Measurements from ENCODE around the gene TSHZ2.
"Not testable (repeated sequence)": the region's sequence is repeated elsewhere in the genome, so short reads cannot be mapped to it uniquely, and the experiment has no call there.

The TSHZ2 gene

DNA sequence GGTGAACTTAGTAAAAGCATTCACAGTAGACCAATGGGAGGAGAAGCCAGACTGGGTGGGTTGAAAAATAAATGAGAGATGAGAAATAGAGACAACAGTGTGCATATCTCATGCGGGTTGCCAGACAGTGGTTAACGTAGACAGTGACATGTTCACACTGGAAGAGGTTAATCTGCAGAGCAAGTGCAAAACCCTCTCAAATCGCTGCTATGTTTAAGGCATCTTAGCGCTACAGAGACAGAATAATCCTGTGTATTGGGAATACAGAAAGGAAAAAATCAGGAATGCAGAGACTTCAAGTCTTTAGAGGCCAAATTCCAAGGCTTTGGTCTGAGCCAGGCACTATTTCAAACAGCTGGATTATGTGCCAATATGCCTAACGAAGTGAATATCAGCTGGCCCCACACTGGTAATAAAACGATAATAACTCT is 107.1 kb downstream of the TSHZ2 start:
- intact Hi-C loops (cut with micrococcal nuclease) = no loop called here
- H3K4me1 Mint-ChIP-seq (ENCODE audit: low read depth) = no peaks in the 10 kb centered on the region
- H3K36me3 Mint-ChIP-seq (ENCODE audit: low read depth) = no peaks in the 10 kb centered on the region
- H3K4me3 Mint-ChIP-seq = no peak overlapping the region
- no peaks in the 10 kb centered on the region for H3K27me3 Mint-ChIP-seq
- no peaks in the 10 kb centered on the region for H3K9me3 Mint-ChIP-seq
- H3K27ac Mint-ChIP-seq = no peak overlapping the region

DNA sequence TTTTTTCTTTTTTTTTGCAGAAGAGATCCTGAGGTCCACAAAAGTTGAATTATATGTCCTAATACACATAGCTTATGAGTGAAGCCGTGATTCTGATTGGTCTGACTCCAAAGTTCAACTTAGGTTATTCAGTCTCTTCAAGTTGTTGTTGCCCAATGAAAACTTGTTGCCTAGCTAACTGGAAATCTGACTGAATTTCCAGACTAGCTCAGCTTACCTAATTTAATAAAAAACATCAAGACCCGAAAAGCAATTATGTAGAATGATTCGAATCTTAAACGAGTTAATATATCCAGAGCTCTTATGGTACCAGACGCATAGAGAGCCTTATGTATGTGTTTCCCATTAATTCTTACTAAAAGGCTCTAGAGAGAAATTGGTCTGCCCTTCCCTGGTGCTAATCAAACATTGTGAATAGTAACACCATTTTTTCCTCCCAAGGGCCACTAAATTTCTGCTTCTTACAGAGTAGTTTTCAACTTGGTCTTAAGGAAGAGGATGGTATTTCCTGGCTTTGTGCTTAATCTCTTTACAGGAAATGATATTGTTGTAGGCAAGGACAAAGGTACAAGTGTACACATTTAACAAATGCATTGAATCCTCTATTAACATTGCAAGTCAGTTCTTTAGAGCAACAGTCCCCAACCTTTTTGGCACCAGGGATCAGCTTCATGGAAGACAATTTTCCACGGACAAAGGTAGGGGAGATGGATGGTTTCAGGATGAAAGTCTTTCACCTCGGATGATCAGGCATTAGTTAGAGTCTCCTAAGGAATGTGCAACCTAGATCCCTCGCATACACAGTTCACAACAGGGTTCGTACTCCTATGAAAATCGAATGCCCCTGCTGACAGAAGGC is 107.9 kb downstream of the TSHZ2 start:
- Mint-ChIP-seq H3K36me3 (ENCODE audit: low read depth) (no peaks in the 10 kb centered on the region), H3K27ac (no peak overlapping the region), H3K27me3 (no peaks in the 10 kb centered on the region), H3K4me3 (no peak overlapping the region), H3K4me1 (ENCODE audit: low read depth) (no peaks in the 10 kb centered on the region), H3K9me3 (no peaks in the 10 kb centered on the region)
- intact Hi-C loops (cut with micrococcal nuclease) = no loop called here

DNA sequence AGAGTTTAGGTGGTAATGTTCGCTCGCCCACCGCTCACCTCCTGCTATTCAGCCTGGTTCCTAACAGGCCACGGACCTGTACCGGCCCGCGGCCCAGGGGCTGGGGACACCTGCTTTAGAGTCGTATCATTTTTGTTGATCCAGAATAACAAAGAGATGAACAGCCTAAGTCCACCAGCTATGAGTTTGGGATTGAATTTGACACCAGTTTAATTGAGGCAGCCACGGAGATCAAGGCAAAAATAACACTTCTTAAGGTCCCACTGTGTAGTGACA is 108.5 kb downstream of the TSHZ2 start:
- H3K27ac Mint-ChIP-seq = no peak overlapping the region
- intact Hi-C loops (cut with micrococcal nuclease) = no loop called here
- H3K4me1 Mint-ChIP-seq (ENCODE audit: low read depth) = no peaks in the 10 kb centered on the region
- no peaks in the 10 kb centered on the region for H3K27me3 Mint-ChIP-seq
- no peaks in the 10 kb centered on the region for H3K9me3 Mint-ChIP-seq
- H3K4me3 Mint-ChIP-seq = no peak overlapping the region
- H3K36me3 Mint-ChIP-seq (ENCODE audit: low read depth) = no peaks in the 10 kb centered on the region

DNA sequence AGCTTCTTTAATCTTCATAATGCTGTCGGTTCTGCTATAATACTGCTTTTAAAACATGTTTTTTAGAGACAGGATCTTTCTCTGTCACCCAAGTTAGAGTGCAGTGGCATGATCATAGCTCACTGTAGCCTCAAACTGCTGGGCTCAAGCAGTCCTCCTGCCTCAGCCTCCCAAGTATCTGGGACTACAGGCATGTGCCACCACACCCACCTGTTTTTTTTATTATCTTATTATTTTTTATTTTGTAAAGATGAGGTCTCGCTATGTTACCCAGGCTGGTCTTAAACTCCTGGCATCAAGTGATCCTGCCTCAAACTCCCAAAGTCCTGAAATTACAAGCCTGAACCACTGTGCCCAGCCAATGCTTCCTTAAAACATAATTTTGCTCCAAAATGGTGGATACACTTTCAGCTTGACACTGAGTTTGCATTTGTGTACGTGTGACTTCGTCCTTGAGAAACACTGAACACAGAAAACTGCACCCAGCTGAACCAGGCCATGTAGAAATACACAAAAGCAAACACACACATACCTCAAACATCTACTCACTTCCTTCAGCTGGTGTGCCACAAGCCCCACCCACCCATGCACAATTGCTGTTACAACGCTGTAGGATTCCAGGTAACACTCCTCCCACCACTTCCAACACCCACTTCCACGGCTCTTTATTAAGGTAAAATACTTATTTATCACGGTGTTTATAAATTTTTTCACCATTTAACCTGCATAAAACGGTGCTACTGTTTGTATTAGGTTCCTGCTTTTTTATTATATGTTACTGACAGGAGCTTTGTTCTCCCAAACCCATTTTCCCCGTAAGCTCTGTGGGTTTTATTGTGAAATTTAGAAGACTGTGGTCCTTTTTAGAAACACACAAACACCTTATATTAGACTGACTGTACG is 109.1 kb downstream of the TSHZ2 start:
- H3K4me1 Mint-ChIP-seq (ENCODE audit: low read depth) = no peaks in the 10 kb centered on the region
- H3K4me3 Mint-ChIP-seq = no peak overlapping the region
- no peaks in the 10 kb centered on the region for H3K27me3 Mint-ChIP-seq
- no peaks in the 10 kb centered on the region for H3K9me3 Mint-ChIP-seq
- H3K27ac Mint-ChIP-seq = no peak overlapping the region
- H3K36me3 Mint-ChIP-seq (ENCODE audit: low read depth) = no peaks in the 10 kb centered on the region
- intact Hi-C loops (cut with micrococcal nuclease) = no loop called here

DNA sequence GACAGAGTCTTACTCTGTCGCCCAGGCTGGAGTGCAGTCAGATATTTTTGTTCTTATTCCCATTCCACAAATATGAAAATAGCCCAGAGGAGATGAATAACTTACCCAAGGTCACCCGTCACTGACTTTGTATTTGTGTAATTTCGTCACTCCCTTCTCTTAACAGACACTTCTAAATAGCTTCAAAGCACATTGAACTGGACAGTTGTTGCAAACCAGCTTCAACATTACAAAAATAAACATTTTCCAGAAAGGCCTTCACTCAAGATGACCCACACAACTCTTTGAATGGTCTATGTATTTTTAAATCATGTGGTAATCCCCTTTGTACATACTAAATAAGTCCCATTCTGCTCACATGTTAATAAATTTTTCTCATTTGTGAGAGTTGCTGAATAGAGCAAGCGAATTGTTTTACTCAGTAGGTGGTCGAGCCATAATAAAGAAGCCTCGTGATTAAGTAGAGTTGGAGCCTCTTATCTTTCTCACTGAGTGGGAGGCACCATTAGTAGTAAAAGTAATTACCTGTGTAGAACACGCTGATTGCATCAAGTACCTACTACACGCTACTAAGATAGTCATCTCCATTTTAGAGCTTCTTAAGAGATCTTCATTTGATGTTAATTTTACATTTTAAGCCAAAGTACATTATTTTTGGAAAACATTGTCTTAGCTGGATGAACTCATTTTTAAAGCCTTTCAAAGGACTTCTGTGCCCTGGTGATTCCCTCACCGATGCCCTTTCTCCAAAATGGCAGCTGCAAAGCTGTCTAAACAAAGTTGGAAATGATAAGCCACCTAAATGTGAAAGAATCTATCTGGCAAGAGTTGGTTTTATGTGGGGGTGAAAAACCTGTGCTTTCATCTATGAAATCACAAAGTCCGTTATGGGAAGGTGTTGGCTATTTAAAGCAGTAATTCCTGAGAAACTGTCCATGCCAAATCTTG is 110.0 kb downstream of the TSHZ2 start:
- Mint-ChIP-seq H3K4me3 (no peak overlapping the region), H3K27me3 (no peaks in the 10 kb centered on the region), H3K4me1 (ENCODE audit: low read depth) (no peaks in the 10 kb centered on the region), H3K36me3 (ENCODE audit: low read depth) (no peaks in the 10 kb centered on the region), H3K27ac (no peak overlapping the region), H3K9me3 (no peaks in the 10 kb centered on the region)
- intact Hi-C loops (cut with micrococcal nuclease) = no loop called here

DNA sequence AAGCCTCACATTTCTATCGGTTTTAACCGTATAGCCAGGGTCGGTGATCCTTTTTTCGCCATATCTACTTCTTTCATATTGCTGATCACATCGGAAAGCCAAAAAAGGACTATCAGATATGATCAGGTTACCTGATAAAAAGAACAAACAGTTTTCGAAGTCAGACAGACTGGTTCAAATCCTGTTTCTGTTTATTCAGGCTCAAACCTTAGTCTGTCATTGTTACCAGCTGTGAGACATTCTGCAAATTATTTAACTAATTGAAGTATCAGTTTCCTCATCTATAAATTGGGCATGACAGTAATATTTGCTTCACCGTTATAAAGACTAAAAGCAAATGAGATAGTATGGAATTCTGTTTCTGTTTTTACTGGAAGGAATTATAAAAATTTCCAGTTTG is 111.3 kb downstream of the TSHZ2 start:
- Mint-ChIP-seq H3K4me1 (ENCODE audit: low read depth) (no peaks in the 10 kb centered on the region), H3K36me3 (ENCODE audit: low read depth) (no peaks in the 10 kb centered on the region), H3K9me3 (no peaks in the 10 kb centered on the region), H3K4me3 (no peak overlapping the region), H3K27me3 (no peaks in the 10 kb centered on the region), H3K27ac (no peak overlapping the region)
- intact Hi-C loops (cut with micrococcal nuclease) = no loop called here

DNA sequence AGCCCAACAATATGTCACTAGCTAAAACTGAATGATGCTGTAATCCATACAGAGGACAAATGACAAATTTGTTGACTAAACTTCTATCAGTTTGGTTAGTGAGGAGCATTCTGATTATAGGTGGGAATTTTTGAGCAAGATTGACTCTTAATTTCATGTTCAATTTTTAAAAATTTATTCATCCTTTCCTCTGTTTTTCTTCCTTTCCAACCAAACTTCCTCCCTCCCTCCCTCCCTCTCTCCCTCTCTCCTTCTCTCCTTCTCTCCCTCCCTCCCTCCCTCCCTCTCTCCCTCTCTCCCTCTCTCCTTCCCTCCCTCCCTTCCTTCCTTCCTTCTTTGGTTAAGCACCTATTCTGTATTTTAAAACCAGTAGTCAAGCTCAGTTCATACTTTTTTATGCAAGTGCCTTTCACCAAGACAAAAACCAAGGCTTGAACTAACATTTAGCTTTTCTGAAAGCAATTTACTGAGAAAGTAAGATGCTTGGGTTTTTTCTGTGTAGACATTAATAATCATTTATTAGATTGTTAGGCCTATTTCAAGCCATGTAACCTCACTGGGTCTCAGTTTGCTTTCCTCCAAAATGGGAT is 112.3 kb downstream of the TSHZ2 start:
- Mint-ChIP-seq H3K9me3 (no peaks in the 10 kb centered on the region), H3K4me1 (ENCODE audit: low read depth) (no peaks in the 10 kb centered on the region), H3K27me3 (no peaks in the 10 kb centered on the region), H3K36me3 (ENCODE audit: low read depth) (no peaks in the 10 kb centered on the region), H3K27ac (no peak overlapping the region), H3K4me3 (no peak overlapping the region)
- intact Hi-C loops (cut with micrococcal nuclease) = no loop called here

DNA sequence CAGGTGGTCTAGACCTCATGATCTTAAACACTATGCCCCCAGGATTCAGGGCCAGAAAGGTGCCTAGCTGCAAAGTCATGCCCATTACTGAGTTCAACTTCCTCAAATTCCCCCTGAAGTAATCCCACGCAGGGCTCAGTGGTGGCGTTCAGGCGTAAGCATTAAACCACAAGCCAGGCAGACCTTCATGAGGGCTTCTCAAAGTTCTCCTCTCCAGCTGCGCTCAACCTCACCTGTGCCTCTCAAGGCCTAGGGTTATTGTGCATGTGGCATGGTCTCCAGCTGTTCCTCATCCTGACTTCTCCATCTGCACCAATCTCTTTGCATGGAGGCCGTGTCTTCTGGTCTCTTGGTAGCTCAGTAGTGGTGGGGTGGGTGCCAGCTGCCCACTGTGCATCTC is 113.6 kb downstream of the TSHZ2 start:
- Mint-ChIP-seq H3K27me3 (no peaks in the 10 kb centered on the region), H3K9me3 (no peaks in the 10 kb centered on the region), H3K4me3 (no peak overlapping the region), H3K4me1 (ENCODE audit: low read depth) (no peaks in the 10 kb centered on the region), H3K36me3 (ENCODE audit: low read depth) (no peaks in the 10 kb centered on the region), H3K27ac (no peak overlapping the region)
- intact Hi-C loops (cut with micrococcal nuclease) = no loop called here

DNA sequence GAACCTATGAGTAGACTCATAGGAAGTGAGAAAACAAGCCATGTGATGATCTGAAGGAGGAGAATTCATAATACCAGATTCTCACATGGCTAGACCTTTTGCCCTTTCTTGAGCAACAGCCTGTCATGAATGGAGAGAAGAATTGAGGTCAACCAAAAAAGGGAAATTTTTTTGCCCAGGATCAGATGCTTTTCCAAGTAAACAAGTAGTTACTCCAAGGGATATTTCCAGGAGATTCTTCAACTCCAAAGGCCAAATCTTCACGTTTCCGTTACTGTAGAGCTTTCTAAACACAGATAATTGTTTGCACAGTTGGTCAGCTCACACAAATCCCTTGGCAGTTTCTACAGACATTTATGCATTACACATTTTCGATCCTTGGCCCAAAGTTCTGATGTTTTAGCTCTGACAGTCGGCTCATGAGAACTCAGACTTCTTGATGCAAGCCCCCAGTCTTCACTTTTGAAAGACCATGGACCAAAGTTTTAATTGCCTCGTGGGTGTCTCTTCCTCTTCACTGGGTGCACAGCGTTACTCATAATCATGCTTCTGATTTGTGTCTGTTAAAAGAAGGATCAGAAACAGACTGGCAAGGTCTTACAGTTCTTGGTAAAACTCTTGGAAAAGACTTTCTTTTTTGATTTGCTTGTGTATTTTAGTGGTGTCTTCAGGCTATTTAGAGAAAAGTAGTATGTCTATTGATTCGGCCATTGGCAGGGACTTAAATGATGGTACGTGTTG is 115.0 kb downstream of the TSHZ2 start:
- no peaks in the 10 kb centered on the region for H3K4me1 Mint-ChIP-seq (ENCODE audit: low read depth)
- H3K27me3 Mint-ChIP-seq = no peaks in the 10 kb centered on the region
- intact Hi-C loops (cut with micrococcal nuclease) = no loop called here
- no peaks in the 10 kb centered on the region for H3K9me3 Mint-ChIP-seq
- no peak overlapping the region for H3K4me3 Mint-ChIP-seq
- no peak overlapping the region for H3K27ac Mint-ChIP-seq
- H3K36me3 Mint-ChIP-seq (ENCODE audit: low read depth) = no peaks in the 10 kb centered on the region

DNA sequence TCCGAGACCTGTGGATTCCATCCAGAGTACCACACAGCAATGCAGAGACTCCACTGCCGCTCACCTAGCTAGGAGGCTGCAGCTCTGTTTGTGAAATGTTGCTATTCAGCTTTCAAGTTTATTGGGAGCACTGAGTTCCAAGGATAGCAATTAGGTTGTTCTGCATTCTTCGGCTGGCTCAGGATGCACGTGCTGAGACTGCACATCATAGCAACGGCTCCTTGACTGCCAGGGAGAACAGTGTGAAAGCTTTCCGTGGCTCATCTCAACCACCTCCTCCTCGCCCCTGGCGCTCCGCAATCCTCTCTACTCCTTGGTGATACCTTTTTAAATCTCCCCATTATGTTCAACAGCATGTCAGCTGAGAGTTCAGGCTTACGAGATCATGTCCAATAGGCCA is 116.6 kb downstream of the TSHZ2 start:
- Mint-ChIP-seq H3K4me1 (ENCODE audit: low read depth) (no peaks in the 10 kb centered on the region), H3K27me3 (no peaks in the 10 kb centered on the region), H3K4me3 (no peak overlapping the region), H3K9me3 (no peaks in the 10 kb centered on the region), H3K27ac (no peak overlapping the region), H3K36me3 (ENCODE audit: low read depth) (no peaks in the 10 kb centered on the region)
- intact Hi-C loops (cut with micrococcal nuclease) = no loop called here

DNA sequence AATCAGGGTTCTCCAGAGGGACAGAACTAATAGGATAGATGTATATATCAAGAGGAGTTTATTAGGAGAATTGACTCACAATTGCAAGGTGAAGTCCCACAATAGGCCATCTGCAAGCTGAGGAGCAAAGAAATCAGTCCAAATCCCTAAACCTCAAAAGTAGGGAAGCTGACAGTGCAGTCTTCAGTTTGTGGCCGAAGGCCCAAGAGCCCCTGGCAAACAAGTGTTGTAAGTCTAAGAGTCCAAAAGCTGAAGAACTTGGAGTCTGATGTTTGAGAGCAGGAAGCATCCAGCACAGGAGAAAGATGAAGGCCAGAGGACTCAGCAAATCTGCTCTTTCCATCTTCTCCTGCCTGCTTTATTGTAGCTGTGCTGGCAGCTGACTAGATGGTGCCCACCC is 117.7 kb downstream of the TSHZ2 start:
- H3K36me3 Mint-ChIP-seq (ENCODE audit: low read depth); H3K27me3 Mint-ChIP-seq; H3K27ac Mint-ChIP-seq; intact Hi-C loops (cut with micrococcal nuclease); H3K4me3 Mint-ChIP-seq; H3K9me3 Mint-ChIP-seq; H3K4me1 Mint-ChIP-seq (ENCODE audit: low read depth): not testable (repeated sequence)

DNA sequence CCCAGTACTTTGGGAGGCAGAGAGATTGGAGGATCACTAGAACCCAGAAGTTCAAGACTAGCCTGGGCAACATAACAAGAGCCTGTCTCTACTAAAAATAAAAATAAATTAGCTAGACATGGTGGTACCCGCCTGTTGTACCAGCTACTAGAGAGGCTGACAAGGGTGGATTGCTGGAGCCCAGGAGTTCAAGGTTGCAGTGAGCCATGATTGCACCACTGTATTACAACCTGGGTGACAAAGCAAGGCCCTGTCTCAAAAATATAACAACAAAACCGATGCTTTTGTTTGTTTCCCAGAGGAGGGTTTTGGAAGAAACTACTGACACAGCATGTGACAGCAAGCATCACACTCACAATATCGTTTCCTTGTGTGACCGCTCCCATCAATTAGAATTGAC is 119.6 kb downstream of the TSHZ2 start:
- H3K4me3 Mint-ChIP-seq = no peak overlapping the region
- H3K27me3 Mint-ChIP-seq = no peaks in the 10 kb centered on the region

DNA sequence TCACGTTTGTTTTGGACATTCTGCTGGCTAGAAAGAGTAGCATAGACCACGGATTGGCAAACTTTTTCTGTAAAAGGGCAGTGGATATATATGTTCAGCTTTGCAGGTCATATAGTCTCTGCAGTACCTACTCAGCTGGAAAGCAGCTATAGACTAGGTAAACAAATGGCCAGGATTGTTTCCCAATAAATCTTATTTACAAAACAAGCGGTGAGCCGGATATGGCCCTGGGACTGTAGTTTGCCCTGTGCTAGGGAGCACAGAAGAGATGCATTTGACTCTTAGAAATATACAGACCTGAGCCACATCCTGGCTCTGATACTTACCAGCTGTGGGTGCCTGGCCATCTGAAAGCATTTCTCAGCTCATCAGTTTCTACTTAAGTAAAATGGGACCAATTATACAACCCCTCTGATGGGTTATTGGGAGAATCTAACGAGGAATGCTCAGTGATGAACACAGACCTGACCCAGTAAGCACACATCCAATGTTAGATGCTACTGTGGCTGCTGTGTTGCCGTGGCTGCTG is 120.7 kb downstream of the TSHZ2 start:
- Mint-ChIP-seq H3K27me3 (no peaks in the 10 kb centered on the region), H3K9me3 (no peaks in the 10 kb centered on the region), H3K4me1 (ENCODE audit: low read depth) (no peaks in the 10 kb centered on the region), H3K27ac (no peak overlapping the region), H3K36me3 (ENCODE audit: low read depth) (no peaks in the 10 kb centered on the region), H3K4me3 (no peak overlapping the region)
- intact Hi-C loops (cut with micrococcal nuclease) = no loop called here

More for the DNA sequence above, 119.6 kb downstream of the TSHZ2 start:
- Mint-ChIP-seq H3K4me1 (ENCODE audit: low read depth) (no peaks in the 10 kb centered on the region), H3K9me3 (no peaks in the 10 kb centered on the region), H3K36me3 (ENCODE audit: low read depth) (no peaks in the 10 kb centered on the region), H3K27ac (no peak overlapping the region)
- intact Hi-C loops (cut with micrococcal nuclease) = no loop called here
